ENCODE data around the gene APOD.
"Not testable (repeated sequence)": the region's sequence is repeated elsewhere in the genome, so short reads cannot be mapped to it uniquely, and the experiment has no call there.

The APOD gene

DNA sequence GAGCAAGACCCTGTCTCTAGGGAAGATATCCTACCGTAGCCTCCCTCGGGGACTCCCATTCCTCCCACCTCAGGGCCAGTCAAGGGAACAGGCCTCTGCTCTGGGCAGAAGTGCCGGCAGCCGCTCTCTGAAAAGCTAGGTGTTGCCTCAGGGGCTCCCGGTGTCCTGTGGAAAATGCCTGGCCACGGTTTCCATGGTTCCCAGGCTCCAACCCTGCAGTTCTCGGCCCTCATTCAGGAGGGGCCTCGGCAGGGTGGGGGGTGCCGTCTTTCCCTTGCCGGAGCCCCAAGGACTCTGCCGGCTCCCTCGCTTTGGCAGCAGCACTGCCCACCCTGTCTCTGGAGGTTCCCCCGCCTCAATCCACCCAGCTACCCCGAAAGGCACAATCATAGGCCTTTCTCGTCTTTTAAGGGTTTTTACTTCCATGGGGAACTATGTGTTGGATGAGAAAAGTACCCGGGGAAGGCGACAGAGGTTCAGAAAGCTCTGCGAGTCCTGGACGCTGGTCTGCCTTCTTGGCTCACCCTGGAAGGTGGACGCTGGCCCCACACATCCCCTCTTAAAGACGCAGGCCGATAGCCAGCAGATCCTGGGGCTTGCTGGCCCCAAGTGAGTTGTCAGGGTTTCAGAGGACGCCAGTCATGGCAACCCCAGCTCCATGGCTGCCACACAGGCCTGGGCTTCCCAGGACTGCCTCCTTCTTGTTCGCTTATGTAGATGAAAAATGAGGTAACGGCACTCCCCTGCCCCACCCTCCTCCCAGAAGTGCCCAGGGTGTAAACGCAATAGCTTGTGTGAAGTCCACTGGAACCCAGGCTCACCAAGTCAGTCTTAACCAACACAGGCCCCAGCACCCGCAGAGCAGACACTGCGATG is 34.3 kb upstream of the APOD start:
- DNase-seq = not testable (repeated sequence)

DNA sequence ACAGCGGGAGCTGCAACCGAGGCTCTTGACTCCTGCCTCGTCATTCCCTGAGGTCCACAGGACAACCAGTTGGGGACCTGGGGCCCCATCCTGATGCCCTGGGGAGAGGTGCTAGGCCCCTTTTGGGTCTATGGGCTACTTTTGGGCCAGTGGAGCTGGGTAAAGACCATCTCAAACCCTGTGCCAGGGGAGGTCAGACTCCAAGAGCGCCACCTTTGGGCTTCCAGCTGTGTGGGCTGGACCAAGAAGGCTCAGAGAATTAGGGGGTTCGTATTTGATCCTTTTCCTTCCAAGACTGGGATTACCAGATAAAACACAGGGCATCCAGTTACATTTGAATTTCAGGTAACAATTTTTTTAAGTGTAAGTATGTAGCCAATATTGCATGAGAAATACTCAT is 33.4 kb upstream of the APOD start:
- DNase-seq = not testable (repeated sequence)

GRCh38 chr3:195616681-195617080 is 32.9 kb upstream of the APOD start:
- no peak for DNase-seq

GRCh38 chr3:195615952-195616537 is 32.3 kb upstream of the APOD start:
- not testable (repeated sequence) for DNase-seq

More at GRCh38 chr3:195616681-195617080, 32.9 kb upstream of the APOD start:
- TF ChIP-seq POLR2A (IDR thresholded peaks at IDR 0.05; ENCODE audit: low read length) = no peak

GRCh38 chr3:195614672-195615504 is 31.1 kb upstream of the APOD start:
- peak in 1 of 2 experiments; percentile 5 for DNase-seq

GRCh38 chr3:195613468-195614069 is 29.8 kb upstream of the APOD start:
- DNase-seq = no peak

DNA sequence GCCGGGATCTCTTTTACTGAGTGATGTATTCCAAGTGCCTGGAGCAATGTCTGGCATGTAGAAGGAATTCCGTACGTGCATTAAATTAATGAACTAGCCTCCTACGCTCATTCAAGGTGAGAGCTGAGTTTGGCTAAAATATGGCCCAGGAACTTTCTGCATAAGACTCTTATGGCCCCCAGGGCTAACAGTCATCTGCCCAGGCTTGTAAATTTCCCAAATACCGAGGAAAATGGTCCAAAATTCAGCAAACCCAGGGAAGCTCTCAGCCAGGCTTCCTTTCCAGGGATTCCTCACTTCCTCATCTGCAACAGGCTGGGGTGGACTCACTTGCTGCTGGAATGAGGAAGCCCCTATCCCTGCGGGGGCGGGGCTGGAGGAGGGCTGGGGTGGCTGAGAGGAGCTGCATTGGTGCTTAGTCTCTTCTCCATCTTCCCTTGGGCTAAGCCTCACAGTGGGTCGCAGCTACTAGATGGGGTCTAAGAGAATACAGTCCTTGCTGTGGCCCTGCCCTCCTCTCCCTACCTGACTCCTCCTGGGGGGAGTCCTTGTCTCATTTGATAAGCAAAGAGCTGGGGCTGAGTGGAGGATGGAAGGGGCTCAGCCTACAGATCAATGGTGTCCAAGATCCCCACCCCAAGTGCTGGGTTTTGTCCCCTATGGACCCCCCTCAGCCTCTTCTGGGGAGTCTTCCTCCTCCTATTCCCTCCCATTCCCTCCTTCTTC is 28.5 kb upstream of the APOD start:
- TF ChIP-seq GATA1 (IDR thresholded peaks at IDR 0.05; ENCODE audit: low read depth, low read length) = no peak
- TF ChIP-seq POLR2A (IDR thresholded peaks at IDR 0.05; ENCODE audit: low read length) = no peak
- no peak for DNase-seq

More at GRCh38 chr3:195613468-195614069, 29.8 kb upstream of the APOD start:
- TF ChIP-seq GATA1 (IDR thresholded peaks at IDR 0.05; ENCODE audit: low read depth, low read length) = no peak
- no peak for TF ChIP-seq POLR2A (IDR thresholded peaks at IDR 0.05; ENCODE audit: low read length)

GRCh38 chr3:195609229-195609628 is 25.5 kb upstream of the APOD start:
- TF ChIP-seq POLR2A (IDR thresholded peaks at IDR 0.05; ENCODE audit: low read length) (no peak), GATA1 (IDR thresholded peaks at IDR 0.05; ENCODE audit: low read depth, low read length) (no peak)
- no peak for DNase-seq

- DNase-seq = not testable (repeated sequence)
These were observed 18.0 kb upstream of the APOD start for GRCh38 chr3:195601785-195602184.

DNA sequence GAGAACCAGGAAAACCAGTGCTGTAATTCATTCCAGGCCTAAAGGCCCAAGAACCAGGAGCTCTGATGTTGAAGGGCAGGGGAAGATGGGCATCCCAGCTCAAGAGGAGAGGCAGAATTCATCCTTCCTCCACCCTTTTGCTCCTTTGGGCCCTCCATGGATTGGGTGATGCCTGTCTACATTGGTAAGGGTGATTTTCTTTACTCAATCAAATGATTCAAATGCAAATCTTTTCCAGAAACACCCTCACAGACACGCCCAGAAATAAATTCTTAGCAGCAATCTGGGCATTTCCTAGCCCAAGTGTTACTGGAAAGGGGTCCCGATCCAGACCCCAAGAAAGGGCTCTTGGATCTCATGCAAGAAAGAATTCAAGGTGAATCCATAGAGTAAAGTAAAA is 17.6 kb upstream of the APOD start:
- TF ChIP-seq POLR2A (IDR thresholded peaks at IDR 0.05; ENCODE audit: low read length) (no peak), GATA1 (IDR thresholded peaks at IDR 0.05; ENCODE audit: low read depth, low read length) (no peak)

DNA sequence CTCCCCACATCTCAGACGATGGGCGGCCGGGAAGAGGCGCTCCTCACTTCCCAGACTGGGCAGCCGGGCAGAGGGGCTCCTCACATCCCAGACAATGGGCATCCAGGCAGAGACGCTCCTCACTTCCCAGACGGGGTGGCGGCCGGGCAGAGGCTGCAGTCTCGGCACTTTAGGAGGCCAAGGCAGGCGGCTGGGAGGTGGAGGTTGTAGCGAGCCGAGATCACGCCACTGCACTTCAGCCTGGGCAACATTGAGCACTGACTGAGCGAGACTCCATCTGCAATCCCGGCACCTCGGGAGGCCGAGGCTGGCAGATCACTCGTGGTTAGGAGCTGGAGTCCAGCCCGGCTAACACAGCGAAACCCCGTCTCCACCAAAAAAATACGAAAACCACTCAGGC is 16.2 kb upstream of the APOD start:
- not testable (repeated sequence) for DNase-seq

More for the DNA sequence above, 17.6 kb upstream of the APOD start:
- no peak for DNase-seq

DNA sequence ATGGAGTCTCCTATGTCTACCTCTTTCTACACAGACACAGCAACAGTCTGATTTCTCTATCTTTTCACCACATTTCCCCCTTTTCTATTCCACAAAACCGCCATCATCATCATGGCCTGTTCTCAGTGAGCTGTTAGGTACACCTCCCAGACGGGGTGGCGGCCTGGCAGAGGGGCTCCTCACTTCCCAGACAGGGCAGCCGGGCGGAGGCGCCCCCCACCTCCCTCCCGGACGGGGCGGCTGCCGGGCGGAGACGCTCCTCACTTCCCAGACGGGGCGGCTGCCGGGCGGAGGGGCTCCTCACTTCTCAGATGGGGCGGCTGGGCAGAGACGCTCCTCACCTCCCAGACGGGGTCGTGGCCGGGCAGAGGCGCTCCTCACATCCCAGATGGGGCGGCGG is 15.8 kb upstream of the APOD start:
- not testable (repeated sequence) for DNase-seq

GRCh38 chr3:195597848-195598247 is 14.1 kb upstream of the APOD start:
- no peak for DNase-seq
- TF ChIP-seq POLR2A (IDR thresholded peaks at IDR 0.05; ENCODE audit: low read length) (no peak), GATA1 (IDR thresholded peaks at IDR 0.05; ENCODE audit: low read depth, low read length) (no peak)

- no peak for DNase-seq
- TF ChIP-seq GATA1 (IDR thresholded peaks at IDR 0.05; ENCODE audit: low read depth, low read length) (no peak), POLR2A (IDR thresholded peaks at IDR 0.05; ENCODE audit: low read length) (no peak)
These were observed 13.5 kb upstream of the APOD start for GRCh38 chr3:195597229-195597628.
